GM12875 (cell line): Measurements from ENCODE around the gene PRKAA2.

ENCODE experiments used
- H3K4me3 ChIP-seq: one replicate; pipeline ENCODE4 v1.5.1; 2011; ENCODE audit warnings: low read depth, low read length, control low read depth
- TF ChIP-seq, protein P1 (sequence below): IDR thresholded peaks from 2 replicates; pipeline ENCODE4 v1.5.1; 2011; ENCODE audit warnings: low read depth, mild to moderate bottlenecking, control low read depth, inconsistent platforms, low read length, moderate library complexity, borderline replicate concordance; ENCODE audit not compliant: insufficient read depth

The PRKAA2 gene

GRCh38 chr1:56688522-56689026 is 43.5 kb downstream of the PRKAA2 start:
- TF ChIP-seq, protein P1, sequence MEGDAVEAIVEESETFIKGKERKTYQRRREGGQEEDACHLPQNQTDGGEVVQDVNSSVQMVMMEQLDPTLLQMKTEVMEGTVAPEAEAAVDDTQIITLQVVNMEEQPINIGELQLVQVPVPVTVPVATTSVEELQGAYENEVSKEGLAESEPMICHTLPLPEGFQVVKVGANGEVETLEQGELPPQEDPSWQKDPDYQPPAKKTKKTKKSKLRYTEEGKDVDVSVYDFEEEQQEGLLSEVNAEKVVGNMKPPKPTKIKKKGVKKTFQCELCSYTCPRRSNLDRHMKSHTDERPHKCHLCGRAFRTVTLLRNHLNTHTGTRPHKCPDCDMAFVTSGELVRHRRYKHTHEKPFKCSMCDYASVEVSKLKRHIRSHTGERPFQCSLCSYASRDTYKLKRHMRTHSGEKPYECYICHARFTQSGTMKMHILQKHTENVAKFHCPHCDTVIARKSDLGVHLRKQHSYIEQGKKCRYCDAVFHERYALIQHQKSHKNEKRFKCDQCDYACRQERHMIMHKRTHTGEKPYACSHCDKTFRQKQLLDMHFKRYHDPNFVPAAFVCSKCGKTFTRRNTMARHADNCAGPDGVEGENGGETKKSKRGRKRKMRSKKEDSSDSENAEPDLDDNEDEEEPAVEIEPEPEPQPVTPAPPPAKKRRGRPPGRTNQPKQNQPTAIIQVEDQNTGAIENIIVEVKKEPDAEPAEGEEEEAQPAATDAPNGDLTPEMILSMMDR: no peak
- H3K4me3 ChIP-seq: no peak overlapping the region

DNA sequence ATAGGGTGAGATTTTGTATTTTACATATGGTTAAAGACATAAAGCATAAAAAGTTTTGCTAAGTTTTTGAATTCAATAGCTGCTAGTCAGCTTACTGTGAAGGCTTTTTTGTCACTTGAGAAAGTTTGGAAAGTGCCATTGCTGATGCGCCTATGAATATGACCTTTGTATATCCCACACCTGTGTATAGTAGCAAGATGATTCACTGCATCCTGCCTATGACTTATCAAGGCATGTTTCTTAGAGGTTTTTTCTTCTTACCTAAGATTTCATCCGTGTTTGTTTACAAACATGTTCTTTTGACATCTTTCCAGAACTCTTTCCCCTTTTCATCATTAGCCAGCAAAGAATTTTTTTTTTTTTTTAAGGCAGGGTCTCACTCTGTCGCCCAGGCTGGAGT is 51.5 kb downstream of the PRKAA2 start:
- TF ChIP-seq, protein P1: no peak
- H3K4me3 ChIP-seq: no peak overlapping the region

DNA sequence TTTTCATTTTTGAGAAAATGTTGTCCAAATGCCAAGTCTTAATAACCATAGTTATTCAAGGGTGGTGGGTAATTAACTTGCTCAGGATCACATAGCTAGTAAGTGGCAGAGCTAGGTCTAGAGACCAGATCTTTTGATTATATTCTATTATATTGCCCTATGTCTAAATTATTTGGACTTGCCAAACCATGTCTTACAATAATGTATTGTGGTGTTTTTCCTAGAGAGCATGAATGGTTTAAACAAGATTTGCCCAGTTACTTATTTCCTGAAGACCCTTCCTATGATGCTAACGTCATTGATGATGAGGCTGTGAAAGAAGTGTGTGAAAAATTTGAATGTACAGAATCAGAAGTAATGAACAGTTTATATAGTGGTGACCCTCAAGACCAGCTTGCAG is 58.6 kb downstream of the PRKAA2 start:
- H3K4me3 ChIP-seq: no peak overlapping the region
- TF ChIP-seq, protein P1: no peak

DNA sequence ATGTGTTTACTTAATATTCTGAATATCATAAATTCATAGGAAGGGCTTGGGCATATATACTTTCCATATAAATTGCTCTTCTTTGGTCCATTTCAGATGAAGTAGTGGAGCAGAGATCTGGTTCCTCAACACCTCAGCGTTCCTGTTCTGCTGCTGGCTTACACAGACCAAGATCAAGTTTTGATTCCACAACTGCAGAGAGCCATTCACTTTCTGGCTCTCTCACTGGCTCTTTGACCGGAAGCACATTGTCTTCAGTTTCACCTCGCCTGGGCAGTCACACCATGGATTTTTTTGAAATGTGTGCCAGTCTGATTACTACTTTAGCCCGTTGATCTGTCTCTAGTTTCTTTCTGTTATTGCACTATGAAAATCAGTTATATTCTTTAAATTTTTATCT is 62.3 kb downstream of the PRKAA2 start:
- TF ChIP-seq, protein P1: no peak
- H3K4me3 ChIP-seq: no peak overlapping the region

DNA sequence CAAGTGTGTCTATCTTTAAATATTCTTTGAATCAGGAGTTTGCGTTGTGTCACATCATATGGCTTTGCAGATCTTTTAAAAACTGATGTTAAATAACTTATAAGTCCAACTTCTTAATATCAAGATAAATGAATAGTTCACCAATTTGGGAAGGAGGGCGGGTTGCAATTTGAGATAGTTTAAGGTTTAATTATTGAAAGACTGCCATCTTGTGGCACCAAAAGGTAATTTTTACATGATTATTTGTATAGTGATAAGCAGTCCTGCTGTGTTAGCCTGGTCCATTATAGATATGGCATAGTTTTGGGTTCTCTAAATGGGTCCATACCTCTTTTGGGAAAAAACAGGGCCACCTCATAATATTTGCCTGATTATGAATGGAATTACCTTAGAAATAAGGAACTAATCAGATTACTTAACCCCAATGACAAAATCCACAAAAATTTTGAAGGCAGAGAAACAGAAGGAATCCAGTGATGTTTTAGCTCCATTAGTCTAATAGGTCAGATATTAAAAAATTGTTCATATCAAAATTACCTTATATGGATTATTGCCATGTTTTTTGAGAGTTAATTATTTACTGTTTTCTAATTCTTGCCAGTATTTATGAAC is 64.3 kb downstream of the PRKAA2 start:
- TF ChIP-seq, protein P1: no peak; the same call in 1 of the 2 replicates
- H3K4me3 ChIP-seq: no peak overlapping the region

DNA sequence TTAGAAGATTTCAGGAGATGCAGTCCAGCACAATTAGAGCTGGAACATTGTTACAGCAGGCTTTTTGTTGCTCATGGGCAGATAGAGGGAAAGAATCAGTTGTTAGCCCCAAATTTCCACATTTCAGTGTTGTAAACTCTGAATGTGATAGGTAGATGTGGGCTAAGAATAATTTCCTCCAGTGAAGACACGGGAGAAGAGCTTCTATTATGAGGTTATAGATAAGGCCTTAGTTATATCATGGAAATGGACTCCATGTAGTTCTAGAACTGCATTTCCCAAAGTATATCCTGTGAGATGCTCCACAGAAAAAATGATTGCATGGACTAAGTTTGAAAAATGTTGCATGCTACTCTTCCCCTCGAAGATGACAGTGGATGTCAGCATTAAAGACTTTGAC is 64.9 kb downstream of the PRKAA2 start:
- H3K4me3 ChIP-seq: no peak overlapping the region
- TF ChIP-seq, protein P1: no peak

DNA sequence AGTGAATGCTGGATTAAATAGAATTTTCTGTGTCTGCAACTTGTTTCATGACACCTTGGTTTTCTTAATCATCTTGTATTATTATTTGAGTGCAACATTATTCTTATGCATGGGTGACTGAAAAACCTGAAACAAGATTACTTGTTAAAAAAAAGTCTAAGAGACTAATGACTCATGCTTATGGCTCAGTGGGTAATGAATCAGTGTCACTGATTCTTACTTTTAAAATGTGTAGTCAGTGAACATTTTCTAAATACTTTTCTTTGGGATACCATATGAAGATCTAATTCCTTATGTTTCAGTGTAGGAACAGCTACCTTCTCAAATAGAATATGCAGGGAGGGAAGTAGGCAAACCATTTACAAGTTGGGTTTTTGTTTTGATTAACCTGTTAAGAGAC is 65.5 kb downstream of the PRKAA2 start:
- TF ChIP-seq, protein P1: no peak
- H3K4me3 ChIP-seq: no peak overlapping the region
